HG02981 (cell line): Measurements from ENCODE around the gene CACNB2.
A peak's percentile ranks its signal among the peaks of the same experiment; 100 is the strongest.

Experiments
- ATAC-seq: cut with Tn5 transposase; IDR thresholded peaks from one replicate; pipeline ENCODE4 v1.9.1; 2021; ENCODE audit warnings: mild to moderate bottlenecking, moderate library complexity; ENCODE audit not compliant: unreplicated experiment

CACNB2 gene

GRCh38 chr10:18497806-18498369, 357.7 kb downstream of the CACNB2 start:
- no peak for ATAC-seq

DNA sequence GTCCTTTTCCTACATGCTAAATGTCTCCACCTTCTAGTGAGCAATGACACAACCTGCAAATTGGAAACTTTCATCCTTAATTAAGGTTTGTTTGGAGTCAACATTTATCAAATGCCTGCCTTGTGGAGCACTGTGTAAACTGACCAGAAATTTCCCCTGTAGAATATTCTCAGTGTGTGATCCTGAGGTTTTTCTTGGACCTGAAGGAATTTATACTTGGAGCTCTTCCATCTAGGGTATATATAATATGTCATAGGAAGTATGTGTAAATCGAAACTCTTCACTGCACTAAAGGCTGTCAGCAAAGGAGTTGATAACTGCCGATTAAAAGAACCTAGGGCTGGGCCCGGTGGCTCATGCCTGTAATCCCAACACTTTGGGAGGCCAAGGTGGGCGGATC, 358.8 kb downstream of the CACNB2 start:
- no peak for ATAC-seq

DNA sequence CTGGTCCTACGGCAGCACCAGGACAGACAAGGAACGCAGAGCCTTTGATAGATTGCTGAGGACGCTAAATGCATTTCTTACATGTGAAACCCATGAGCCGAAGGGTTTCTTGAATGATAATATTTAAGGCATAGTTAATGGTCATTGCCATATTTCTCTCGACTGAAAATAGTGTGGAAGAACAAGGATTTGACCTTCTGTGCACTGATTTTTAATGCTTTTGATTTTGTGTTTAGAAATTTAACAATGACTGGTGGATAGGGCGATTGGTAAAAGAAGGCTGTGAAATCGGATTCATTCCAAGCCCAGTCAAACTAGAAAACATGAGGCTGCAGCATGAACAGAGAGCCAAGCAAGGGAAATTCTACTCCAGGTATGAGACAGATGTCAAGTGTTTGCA, 360.4 kb downstream of the CACNB2 start:
- ATAC-seq: no peak

DNA sequence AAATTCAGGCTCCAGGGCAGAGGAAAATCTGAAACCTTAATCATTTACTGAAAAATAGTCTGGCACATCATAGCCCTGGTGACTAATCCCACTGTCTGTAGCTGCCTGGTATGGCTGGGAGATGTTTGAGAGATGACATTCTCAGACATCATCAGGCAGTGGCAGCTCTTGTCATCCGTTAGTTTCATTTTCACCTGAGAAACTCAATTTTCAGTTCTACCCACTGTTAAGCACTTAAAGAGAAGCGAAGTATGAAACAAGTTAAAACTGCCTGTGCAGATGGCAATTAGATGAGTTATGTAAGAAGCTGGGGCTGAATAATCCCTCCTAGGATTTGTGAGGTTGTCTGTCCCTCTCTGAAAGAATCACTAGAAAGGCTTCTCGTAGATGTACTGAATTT, 361.0 kb downstream of the CACNB2 start:
- peak; percentile 95 for ATAC-seq

DNA sequence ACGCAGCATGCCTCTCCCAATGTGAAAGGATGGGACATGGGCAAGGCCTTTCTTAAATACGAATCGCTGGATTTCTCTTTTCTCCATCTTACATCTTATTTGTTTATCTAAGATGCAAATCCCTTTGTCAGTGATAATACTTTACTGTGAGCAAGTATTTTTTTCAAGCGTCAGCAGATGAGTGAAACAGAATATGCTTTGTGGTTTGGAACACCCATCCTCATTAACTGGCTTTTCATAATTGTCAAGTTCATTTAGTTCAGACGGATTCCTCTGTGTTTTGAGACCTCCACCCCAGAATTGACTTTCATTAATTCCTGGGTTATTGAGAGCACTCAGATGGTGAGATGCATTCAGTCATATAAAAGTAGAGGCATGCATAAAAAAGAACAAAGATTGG, 361.4 kb downstream of the CACNB2 start:
- ATAC-seq: peak; percentile 10

DNA sequence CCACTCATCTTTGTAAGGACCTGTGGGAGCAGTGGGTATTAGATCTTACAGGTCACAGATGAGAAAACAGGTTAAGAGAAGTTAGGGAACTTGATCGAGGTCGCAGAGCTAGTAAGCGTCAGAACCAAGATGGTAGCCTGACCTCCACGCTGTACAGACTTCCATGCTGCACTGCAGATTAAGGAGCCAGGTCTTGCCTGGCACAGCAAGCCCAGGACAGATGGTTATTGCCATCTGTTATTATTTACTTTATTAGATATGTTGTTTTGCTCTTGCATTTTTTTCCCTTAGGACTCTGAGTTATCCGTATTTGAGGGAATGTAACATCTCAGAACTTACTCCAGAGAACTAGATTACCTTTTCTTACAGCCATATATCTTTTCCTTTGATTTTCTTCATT, 363.9 kb downstream of the CACNB2 start:
- ATAC-seq: no peak

DNA sequence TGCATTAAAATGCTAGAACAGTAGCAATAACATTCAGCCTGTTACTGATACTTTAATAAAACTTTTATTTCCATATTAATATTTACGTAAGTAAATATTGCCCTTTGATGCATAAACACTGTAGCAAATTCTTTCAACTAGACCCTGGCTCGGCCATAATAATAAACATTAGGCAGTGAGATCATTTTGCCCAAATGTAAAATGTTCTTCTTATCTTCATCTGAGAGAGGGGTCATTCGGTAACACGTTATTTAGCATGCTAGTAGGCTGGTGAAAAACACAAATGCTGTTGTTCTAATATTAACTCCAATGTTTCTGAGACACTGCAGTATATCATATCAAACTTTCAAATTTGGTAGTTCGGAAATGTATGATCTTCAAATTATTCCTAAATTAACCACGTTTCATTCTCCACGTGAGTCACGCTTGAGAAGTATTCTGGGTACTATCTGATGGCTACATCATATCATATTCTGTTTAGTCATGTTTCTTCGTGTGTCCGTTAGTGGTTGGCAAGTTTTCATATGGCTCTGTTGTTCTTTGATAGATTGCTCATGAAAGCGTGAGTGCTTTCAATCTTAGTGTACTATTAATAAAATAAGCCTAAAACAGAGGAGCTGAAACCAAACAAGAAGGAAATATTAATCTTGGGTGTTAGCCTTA, 365.4 kb downstream of the CACNB2 start:
- ATAC-seq: no peak

DNA sequence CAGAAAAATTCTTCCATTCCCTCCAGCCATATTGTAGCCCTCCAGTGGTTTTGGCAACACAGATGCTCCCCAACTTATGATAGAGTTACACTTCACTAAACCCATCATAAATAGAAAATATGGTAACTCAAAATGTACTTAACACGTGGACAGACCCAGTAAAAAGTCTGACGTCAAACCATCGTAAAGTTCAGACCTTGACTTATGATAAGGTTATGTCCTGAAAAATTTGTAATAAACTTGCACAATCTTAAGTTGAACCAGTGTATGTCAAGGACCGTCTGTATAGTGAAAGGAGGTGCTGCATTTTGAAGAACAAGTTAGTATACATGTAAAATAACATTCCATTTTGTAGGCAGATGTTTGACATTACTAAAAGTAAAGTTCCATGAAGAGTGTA, 368.4 kb downstream of the CACNB2 start:
- ATAC-seq: no peak

DNA sequence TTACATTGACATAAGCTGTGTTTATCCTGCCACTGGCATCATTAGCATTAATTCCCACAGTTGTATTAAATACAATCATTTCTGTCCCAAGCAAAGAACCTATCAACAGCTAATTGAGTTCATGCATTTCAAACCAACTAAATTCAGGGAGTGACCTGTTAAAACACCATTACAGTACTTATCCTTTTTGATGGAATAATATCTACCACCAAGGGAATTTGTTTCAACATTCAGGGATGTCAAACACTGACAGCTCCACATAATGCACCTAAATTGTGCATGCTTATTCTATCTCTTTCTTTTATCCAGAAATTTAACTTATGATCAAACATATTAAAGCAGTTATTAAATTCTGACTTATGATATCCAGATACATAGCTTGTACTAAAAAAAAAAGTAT, 374.3 kb downstream of the CACNB2 start:
- ATAC-seq: no peak

DNA sequence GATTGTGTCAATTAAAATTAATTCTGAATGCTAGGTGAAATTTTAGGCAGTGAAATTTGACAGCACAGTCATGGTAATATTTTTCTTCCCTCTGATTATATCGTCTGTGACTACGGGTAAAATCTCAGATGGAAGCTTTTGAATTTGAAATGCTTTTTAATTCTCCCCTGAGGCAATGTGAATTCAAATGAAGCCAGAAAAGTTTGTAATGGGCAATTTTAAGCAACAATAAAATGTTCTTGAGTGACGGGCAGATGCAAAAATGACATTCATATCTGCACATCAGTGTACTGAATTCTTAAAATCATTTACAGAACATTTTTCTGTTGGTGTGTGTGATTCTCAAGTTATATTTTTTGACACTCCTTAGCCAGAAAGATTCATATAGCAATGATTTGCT, 376.6 kb downstream of the CACNB2 start:
- ATAC-seq: no peak

- ATAC-seq: no peak
These were observed 382.8 kb downstream of the CACNB2 start for GRCh38 chr10:18523025-18523424.

- no peak for ATAC-seq
These were observed 383.6 kb downstream of the CACNB2 start for GRCh38 chr10:18523858-18524257.

DNA sequence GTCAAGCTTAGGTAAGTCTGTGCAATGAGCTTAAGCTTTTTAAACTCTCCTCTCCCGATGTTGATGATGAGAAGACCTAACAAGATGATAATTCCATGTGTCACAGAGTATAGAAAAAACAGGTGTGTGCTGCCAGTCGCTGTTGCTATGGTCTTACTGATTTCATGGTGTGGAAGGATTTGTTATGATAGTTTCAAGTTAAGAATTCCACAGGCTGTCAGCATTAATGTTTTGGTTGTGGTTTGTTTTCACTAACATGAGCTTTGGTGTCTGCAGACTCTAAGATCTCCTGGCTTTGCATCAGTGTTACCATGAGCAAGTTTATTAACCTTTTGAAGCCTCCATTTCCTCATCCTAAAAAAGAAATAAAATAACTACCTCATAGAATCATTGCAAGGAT, 387.5 kb downstream of the CACNB2 start:
- no peak for ATAC-seq

DNA sequence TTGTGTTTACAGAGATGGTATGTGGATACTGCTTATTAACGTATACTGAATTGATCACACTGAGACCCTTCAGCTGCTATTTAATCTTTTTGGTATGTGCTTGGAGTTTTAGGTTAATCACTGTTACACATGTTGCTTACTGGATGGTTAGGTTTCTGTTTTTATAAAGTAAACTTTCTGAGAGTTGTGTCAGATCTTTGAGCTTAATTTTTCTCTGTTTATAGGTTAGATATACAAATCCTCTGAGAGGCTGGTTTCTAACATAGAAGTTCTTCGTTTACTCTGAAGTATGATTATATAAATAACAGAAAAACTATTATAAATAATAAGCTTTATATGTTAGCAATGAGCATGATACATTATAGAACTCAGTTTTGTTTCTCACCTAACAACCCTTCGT, 388.1 kb downstream of the CACNB2 start:
- no peak for ATAC-seq

DNA sequence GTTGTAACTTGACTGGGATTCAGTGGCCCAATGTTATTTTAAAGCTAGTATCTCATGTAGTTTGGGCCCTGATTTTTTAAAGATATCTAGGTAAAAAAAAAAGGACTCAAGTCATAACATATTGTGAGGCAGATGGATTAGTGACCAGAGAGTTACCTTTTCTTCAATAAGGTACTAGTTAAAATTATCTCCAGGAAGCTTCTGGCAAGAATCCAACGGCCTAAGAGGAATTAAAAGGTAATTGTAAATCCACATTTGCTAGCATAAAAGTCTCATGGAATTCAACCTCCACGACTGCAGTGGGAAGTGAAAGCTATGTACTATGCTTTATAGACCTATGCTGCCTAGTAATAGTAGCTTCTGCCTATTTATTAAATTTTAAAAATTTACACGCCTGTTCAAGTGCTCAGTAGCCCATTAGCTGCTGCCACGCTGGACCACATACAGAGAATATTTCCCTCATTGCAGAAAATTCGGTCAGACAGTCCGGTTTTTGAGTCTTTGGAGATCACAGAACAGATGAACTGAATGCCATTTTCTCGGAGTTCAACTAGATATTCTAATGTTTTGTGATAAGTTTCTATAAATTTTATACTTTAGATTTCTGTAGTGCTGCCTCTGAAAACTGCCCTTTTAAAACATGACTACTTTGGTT, 392.8 kb downstream of the CACNB2 start:
- no peak for ATAC-seq

DNA sequence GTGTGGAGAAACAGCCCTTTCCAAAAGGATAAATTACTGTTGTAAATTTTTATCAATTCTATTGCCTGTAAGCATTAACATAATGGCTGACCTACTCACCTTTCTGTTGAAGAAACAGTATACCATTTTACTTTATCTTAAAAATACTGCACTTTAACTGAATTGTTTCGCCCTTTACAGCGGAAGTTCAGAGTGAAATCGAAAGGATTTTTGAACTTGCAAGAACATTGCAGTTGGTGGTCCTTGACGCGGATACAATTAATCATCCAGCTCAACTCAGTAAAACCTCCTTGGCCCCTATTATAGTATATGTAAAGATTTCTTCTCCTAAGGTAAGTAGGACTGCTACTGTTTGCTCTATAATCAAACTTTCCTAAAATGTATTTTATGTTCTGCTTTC, 393.7 kb downstream of the CACNB2 start:
- ATAC-seq: no peak

- ATAC-seq: no peak
These were observed 399.1 kb downstream of the CACNB2 start for GRCh38 chr10:18539335-18539734.

- no peak for ATAC-seq
These were observed 400.0 kb downstream of the CACNB2 start for GRCh38 chr10:18540195-18540594.

DNA sequence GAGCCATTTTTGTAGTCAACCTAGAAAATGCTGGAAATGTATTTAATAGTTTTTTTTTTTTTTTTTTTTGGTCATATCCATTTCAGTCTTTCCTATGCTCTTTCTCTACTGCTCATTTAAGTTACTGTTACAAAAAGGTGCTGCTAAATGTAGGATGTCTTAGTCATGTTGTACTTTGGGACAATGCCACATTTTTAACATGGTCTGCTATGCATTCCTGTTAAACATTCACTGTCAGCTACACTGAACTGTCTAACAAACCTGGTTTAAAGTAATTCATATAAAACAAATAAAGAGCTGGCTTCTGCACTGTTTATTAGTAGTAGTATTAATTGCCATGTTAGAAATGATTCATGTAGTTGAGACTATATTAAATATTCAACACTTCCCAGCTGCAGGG, 402.6 kb downstream of the CACNB2 start:
- ATAC-seq: no peak

DNA sequence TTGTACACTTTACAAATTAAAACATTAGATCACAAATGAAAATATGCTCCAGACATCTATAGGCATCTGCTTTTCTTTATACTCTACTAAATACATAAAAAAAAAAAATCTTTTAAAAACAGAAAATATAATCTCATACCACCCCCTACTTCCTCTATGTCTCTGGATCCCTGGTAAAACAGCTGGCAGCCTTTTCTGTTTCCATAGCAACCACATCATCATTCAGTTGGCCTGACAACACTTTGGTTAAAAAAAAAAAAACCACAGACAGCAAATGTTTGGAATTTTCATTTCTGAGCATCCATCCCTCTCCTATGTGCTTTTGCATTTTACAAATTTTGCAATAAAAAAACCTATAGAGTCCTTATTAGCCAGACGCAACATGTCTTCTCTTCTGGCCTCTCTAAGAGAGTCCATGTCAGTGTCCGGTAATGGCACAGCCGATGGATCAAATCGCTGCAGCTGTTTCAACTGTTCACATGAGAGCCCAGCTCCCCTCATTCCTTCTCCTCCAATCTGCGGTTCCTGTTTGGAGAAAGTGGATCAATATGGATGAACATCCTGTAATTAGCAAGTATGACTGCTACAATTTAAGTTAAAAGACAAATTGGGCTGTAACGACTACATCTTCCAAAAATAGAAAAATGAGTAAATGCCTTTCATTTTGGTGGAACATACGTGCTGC, 405.5 kb downstream of the CACNB2 start:
- no peak for ATAC-seq

- no peak for ATAC-seq
These were observed 408.9 kb downstream of the CACNB2 start for GRCh38 chr10:18549105-18549504.

DNA sequence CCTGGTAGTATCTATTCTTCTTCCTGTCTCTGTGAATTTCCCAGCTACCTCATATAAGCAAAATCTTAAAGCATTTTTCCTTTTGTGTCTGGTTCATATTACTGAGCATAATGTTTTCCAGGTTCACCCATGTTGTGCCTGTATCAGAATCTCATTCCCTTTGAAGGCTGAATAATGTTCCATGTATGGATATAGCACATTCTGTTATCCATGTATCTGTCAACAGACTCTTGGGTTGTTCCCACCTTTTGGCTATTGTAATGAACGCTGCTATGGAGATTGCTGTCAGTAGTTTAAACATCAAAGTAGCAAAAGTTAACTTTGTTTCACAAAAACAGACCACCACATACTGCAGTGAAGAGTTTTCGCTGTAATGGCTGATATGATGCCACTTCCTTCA, 411.2 kb downstream of the CACNB2 start:
- no peak for ATAC-seq
